Right lobe of liver (tissue), 4 donors: ENCODE measurements around the gene RPS6KA2.
A peak's percentile ranks its signal among the peaks of the same experiment; 100 is the strongest.

Source experiments
- POLR2A ChIP-seq: fragments of 450-650 bp; IDR thresholded peaks from one replicate; pipeline ENCODE4 v1.6.1; 2017; ENCODE audit warnings: antibody characterized with exemption, mild to moderate bottlenecking
- TF ChIP-seq, protein P1 (sequence below), 4 donors: fragments of 200-600 bp in 3 of 4; fragments of 450-650 bp in 1 of 4; IDR thresholded peaks; one replicate each; pipeline versions ENCODE4 v1.5.1 to v1.8.0; 2016 to 2022; ENCODE audit warnings: antibody characterized with exemption in 4 of 4, mild to moderate bottlenecking in 2 of 4
- donor health status: DM: no; HTN: no; CAD: no.
- donor health status: DM: no; HTN: no; CAD: no.
- donor health status: DM: no; HTN: yes; CAD: no.

DNA sequence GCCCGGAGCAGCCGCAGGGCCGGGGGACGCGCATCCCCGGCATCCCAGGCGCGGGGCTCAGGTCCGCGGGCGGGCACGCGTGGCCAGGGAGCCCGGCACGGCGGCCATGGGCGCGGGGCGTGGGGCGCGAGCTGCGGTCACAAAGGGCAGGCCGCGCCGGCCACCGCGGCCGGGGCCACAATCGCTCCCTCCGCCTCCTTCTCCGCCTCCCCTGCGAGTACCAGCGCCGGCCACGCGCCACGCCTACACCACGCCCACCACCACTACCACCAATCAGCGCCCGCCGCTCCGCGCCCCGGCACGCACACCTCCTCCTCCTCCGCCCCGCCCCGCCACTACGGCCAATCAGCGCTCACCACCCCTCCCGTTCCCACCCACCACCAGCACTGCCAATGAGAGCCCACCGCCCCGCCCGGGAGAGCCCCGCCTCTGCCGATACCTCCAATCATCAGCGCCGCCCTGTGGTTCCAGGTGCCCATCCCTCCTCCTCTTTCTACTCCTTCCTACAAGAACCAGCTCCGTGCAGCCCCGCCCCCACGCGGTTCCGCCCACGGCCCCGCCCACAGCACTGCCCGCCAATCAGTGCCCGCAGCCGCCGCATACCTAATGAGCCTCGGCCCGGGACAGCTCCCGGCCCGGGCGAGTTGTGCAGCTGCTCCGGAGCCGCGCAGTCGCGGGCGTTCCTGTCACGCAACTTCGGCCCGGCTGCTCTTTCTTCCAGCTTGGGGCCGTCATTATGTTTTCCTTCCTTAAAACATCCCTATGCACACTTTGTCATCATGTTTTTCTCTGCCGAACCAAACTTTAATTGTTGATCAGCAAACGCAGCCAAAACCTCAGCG is at the start of gene RPS6KA2:
- TF ChIP-seq, protein P1, sequence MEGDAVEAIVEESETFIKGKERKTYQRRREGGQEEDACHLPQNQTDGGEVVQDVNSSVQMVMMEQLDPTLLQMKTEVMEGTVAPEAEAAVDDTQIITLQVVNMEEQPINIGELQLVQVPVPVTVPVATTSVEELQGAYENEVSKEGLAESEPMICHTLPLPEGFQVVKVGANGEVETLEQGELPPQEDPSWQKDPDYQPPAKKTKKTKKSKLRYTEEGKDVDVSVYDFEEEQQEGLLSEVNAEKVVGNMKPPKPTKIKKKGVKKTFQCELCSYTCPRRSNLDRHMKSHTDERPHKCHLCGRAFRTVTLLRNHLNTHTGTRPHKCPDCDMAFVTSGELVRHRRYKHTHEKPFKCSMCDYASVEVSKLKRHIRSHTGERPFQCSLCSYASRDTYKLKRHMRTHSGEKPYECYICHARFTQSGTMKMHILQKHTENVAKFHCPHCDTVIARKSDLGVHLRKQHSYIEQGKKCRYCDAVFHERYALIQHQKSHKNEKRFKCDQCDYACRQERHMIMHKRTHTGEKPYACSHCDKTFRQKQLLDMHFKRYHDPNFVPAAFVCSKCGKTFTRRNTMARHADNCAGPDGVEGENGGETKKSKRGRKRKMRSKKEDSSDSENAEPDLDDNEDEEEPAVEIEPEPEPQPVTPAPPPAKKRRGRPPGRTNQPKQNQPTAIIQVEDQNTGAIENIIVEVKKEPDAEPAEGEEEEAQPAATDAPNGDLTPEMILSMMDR (IDR thresholded peaks at IDR 0.05) = peak in 3 of 4 donors; percentile 19 to 37 (median 31)
- peak; percentile 92 for TF ChIP-seq POLR2A
